Thoracic aorta (tissue), 2 donors: Measurements from ENCODE around the gene S100A16. TPM values are rescaled to one million over a fixed set of nuclear protein-coding genes. Genes with fewer than 3 reads are reported as not detected.

Source experiments
- ATAC-seq: fragments of 150-250 bp; one replicate; pipeline ENCODE4 v1.8.0; 2017; ENCODE audit warnings: low read depth; ENCODE audit not compliant: insufficient number of reproducible peaks, low FRiP score
- DNase-seq: peaks from one replicate; pipeline ENCODE4 v3.0.0-alpha.2; 2020; ENCODE audit warnings: low spot score
- H3K27ac ChIP-seq, 2 donors: fragments of 200-600 bp; sonication (generic); 1 replicate in 1 of 2; 2 replicates in 1 of 2; pipeline ENCODE4 v1.5.1; 2016; ENCODE audit warnings: mild to moderate bottlenecking in 2 of 2, moderate library complexity in 2 of 2
- H3K27me3 ChIP-seq: fragments of 200-600 bp; sonication (generic); replicated peaks from 2 replicates; pipeline ENCODE4 v1.6.0; 2016; ENCODE audit warnings: mild to moderate bottlenecking; ENCODE audit not compliant: insufficient read depth
- H3K36me3 ChIP-seq: fragments of 200-600 bp; sonication (generic); one replicate; pipeline ENCODE4 v1.5.1; 2016
- H3K4me1 ChIP-seq, 2 donors: fragments of 200-600 bp; sonication (generic); 1 replicate in 1 of 2; 2 replicates in 1 of 2; pipeline versions ENCODE4 v1.5.1 to v1.6.0; 2016; ENCODE audit warnings: low read depth in 2 of 2, mild to moderate bottlenecking in 1 of 2; ENCODE audit not compliant: control insufficient read depth in 1 of 2
- H3K4me3 ChIP-seq: fragments of 200-600 bp; sonication (generic); 2 replicates; pipeline ENCODE4 v1.5.1; 2016; ENCODE audit warnings: mild to moderate bottlenecking
- H3K9me3 ChIP-seq: fragments of 200-600 bp; sonication (generic); 2 replicates; pipeline ENCODE4 v1.5.1; 2016
- CTCF ChIP-seq: fragments of 200-600 bp; sonication (generic); IDR thresholded peaks from one replicate; pipeline ENCODE4 v1.5.1; 2019; ENCODE audit warnings: antibody characterized with exemption
- total RNA-seq, 2 donors: library from RNA; depleted of rRNA; stranded (reverse); fragments of >200 nt; gene quantifications; one replicate each; pipeline versions ENCODE4 v1.1.0 to v1.2.3, GENCODE V29; 2016

The S100A16 gene
- total RNA-seq, 2 donors from 2014 or later: 81.1 to 82.3 TPM

GRCh38 chr1:153557877-153558276 lies 55.1 kb downstream of the S100A16 start:
- ATAC-seq: no peak
- Histone ChIP-seq H3K27ac (no peak overlapping the region), H3K27me3 (no peaks in the 10 kb centered on the region), H3K4me1 (peaks cover 10 to 22% of the 10 kb centered on the region in 2 donors), H3K9me3 (no peaks in the 10 kb centered on the region), H3K36me3 (no peaks in the 10 kb centered on the region), H3K4me3 (no peak overlapping the region)
- no peak for DNase-seq
- no peak for TF ChIP-seq CTCF

Other genes starting within 250 kb of the S100A16 start
- 10 to 100 TPM in 1 of 2 donors, not detected in 1; 22.5 TPM for gene S100A12, start 237.5 kb downstream of the S100A16 start, total RNA-seq
- 10 to 100 TPM; 31.5 to 95.4 TPM for gene S100A8, start 222.1 kb downstream of the S100A16 start, total RNA-seq
- gene S100A7A, start 196.6 kb downstream of the S100A16 start, total RNA-seq: not detected
- gene S100A7, start 152.5 kb downstream of the S100A16 start, total RNA-seq: not detected
- gene S100A6, start 77.1 kb downstream of the S100A16 start, total RNA-seq: 100 to 1,000 TPM; 367 to 608 TPM
- not detected for gene S100A5, start 72.2 kb downstream of the S100A16 start, total RNA-seq
- gene S100A4, start 67.3 kb downstream of the S100A16 start, total RNA-seq: 1,000 to 10,000 TPM in 1 of 2 donors, 100 to 1,000 TPM in 1; 514 to 1,429 TPM
- gene S100A3, start 63.9 kb downstream of the S100A16 start, total RNA-seq: 10 to 100 TPM in 1 of 2 donors, 1 to 10 TPM in 1; 3.1 to 25.0 TPM
- 1 to 10 TPM; 1.1 to 2.9 TPM for gene S100A2, start 47.3 kb downstream of the S100A16 start, total RNA-seq
- 1 to 10 TPM; 4.2 to 4.9 TPM for gene S100A14, start 3.2 kb upstream of the S100A16 start, total RNA-seq
- 10 to 100 TPM; 64.2 to 82.9 TPM for gene S100A13, start 14.4 kb upstream of the S100A16 start, total RNA-seq
- gene S100A1, start 15.3 kb upstream of the S100A16 start, total RNA-seq: not detected
- 10 to 100 TPM; 39.0 to 78.0 TPM for gene CHTOP, start 20.9 kb upstream of the S100A16 start, total RNA-seq
- gene SNAPIN, start 45.6 kb upstream of the S100A16 start, total RNA-seq: 10 to 100 TPM; 37.9 to 41.6 TPM
- gene ILF2, start 57.9 kb upstream of the S100A16 start, total RNA-seq: 10 to 100 TPM; 75.7 to 81.8 TPM
- 100 to 1,000 TPM; 279 to 293 TPM for gene NPR1, start 65.6 kb upstream of the S100A16 start, total RNA-seq
- gene INTS3, start 114.9 kb upstream of the S100A16 start, total RNA-seq: 10 to 100 TPM; 63.8 to 68.8 TPM
- gene SLC27A3, start 162.3 kb upstream of the S100A16 start, total RNA-seq: 100 to 1,000 TPM in 1 of 2 donors, 10 to 100 TPM in 1; 71.7 to 116 TPM